Activated CD4-positive, alpha-beta T cell treated with anti-CD3 and anti-CD28 coated beads, Interleukin-2, Interleukin-6, amounts not matched to agents 100 ng/mL and 50 ng/mL, durations not matched to agents 16 hours and 8 hours (primary cell): ENCODE data around the gene RETREG1.

Experiments
- DNase-seq: peaks from one replicate; pipeline ENCODE4 v3.0.0-alpha.2; 2020

Gene RETREG1

GRCh38 chr5:16521521-16522483 lies 95.0 kb downstream of the RETREG1 start:
- DNase-seq, result no peak

GRCh38 chr5:16520841-16521240 lies 96.0 kb downstream of the RETREG1 start:
- DNase-seq, result no peak

GRCh38 chr5:16519435-16519834 lies 97.4 kb downstream of the RETREG1 start:
- DNase-seq, result no peak

- no peak for DNase-seq
Observed at GRCh38 chr5:16518606-16519005, 98.2 kb downstream of the RETREG1 start.

GRCh38 chr5:16515532-16515931 lies 101.3 kb downstream of the RETREG1 start:
- DNase-seq, result no peak

GRCh38 chr5:16510098-16510497 lies 106.7 kb downstream of the RETREG1 start:
- no peak for DNase-seq

GRCh38 chr5:16508730-16509531 lies 107.9 kb downstream of the RETREG1 start:
- no peak for DNase-seq

GRCh38 chr5:16507716-16508115 lies 109.1 kb downstream of the RETREG1 start:
- DNase-seq, result no peak

- DNase-seq, result no peak
Observed at GRCh38 chr5:16505904-16506303, 110.9 kb downstream of the RETREG1 start.

- DNase-seq, result no peak
Observed at GRCh38 chr5:16505140-16505891, 111.5 kb downstream of the RETREG1 start.

GRCh38 chr5:16504571-16504970 lies 112.2 kb downstream of the RETREG1 start:
- no peak for DNase-seq

- DNase-seq, result no peak
Observed at GRCh38 chr5:16502866-16503265, 113.9 kb downstream of the RETREG1 start.

- DNase-seq, result no peak
Observed at GRCh38 chr5:16500024-16500423, 116.8 kb downstream of the RETREG1 start.

- no peak for DNase-seq
Observed at GRCh38 chr5:16497546-16497945, 119.3 kb downstream of the RETREG1 start.

- no peak for DNase-seq
Observed at GRCh38 chr5:16493261-16493660, 123.5 kb downstream of the RETREG1 start.

- DNase-seq, result no peak
Observed at GRCh38 chr5:16492398-16493140, 124.2 kb downstream of the RETREG1 start.

- DNase-seq, result no peak
Observed at GRCh38 chr5:16490911-16491310, 125.9 kb downstream of the RETREG1 start.

GRCh38 chr5:16489322-16489791 lies 127.4 kb downstream of the RETREG1 start:
- no peak for DNase-seq

- DNase-seq, result no peak
Observed at GRCh38 chr5:16487456-16487855, 129.3 kb downstream of the RETREG1 start.

GRCh38 chr5:16486711-16487111 lies 130.1 kb downstream of the RETREG1 start:
- DNase-seq, result no peak

- no peak for DNase-seq
Observed at GRCh38 chr5:16485656-16486055, 131.1 kb downstream of the RETREG1 start.

- no peak for DNase-seq
Observed at GRCh38 chr5:16484081-16484480, 132.7 kb downstream of the RETREG1 start.
